K562 (cell line): ENCODE data around the gene PCSK5. TPM values are rescaled to one million over a fixed set of nuclear protein-coding genes. Genes with fewer than 3 reads are reported as not detected.

Source experiments
- ATAC-seq: fragments of 200-7000 bp; cut with Tn5 transposase; 3 replicates; pipeline ENCODE4 v1.9.1; 2020; ENCODE audit warnings: moderate library complexity
- BruUV-seq: library from RNA; stranded (reverse); fragments of 400-500 nt; replicated peaks from 2 replicates; lab custom pipeline; 2021; lab: Mats Ljungman, UMichigan
- CTCF ChIA-PET: fragments of 300-600 bp; formaldehyde crosslinking; extraction: SDS; loops from one replicate; lab custom pipeline; 2021; ENCODE audit warnings: low intra/inter-chr PET ratio; lab: Yijun Ruan, JAX
- POLR2A ChIA-PET: fragments of 300-600, 350-650 bp; sonication (Branson Sonifier 250); formaldehyde crosslinking; extraction: SDS; loops from one replicate; lab custom pipeline; 2021; ENCODE audit warnings: antibody characterized with exemption, inconsistent platforms; lab: Yijun Ruan, JAX
- DNase-seq, 4 experiments: peaks; one replicate each; pipeline versions ENCODE4 v3.0.0 to v3.0.0-alpha.2; 2011 to 2018; ENCODE audit warnings: low spot score in 3 of 4, mixed read lengths in 3 of 4; ENCODE audit errors: extremely low read depth in 1 of 4
- FAIRE-seq: peaks from 2 replicates; lab custom pipeline; 2011; peaks lifted over from hg19 to GRCh38; lab: Jason Lieb, UNC
- H2AFZ ChIP-seq: 2 replicates; pipeline ENCODE4 v1.6.0; 2011; ENCODE audit warnings: low read depth, low read length, control low read depth, inconsistent platforms
- H3K27ac ChIP-seq: fragments of 200-600 bp; 3 replicates; pipeline ENCODE4 v1.8.0; 2011; ENCODE audit warnings: low read depth, mild to moderate bottlenecking, control low read depth, inconsistent platforms, low read length, moderate library complexity, mixed read lengths; ENCODE audit errors: extremely low read depth
- H3K27me3 ChIP-seq, 2 experiments: fragments of 300-600 bp in 1 of 2; 2 replicates in 1 of 2; 3 replicates in 1 of 2; pipeline versions ENCODE4 v1.6.0 to v1.8.0; 2011; ENCODE audit warnings: inconsistent platforms in 2 of 2, low read length in 2 of 2, mild to moderate bottlenecking in 1 of 2, mixed read lengths in 1 of 2, moderate library complexity in 1 of 2; ENCODE audit not compliant: control insufficient read depth in 2 of 2, insufficient read depth in 2 of 2
- H3K36me3 ChIP-seq: fragments of 300-600 bp; 3 replicates; pipeline ENCODE4 v1.8.0; 2011; ENCODE audit warnings: mild to moderate bottlenecking, low read length, inconsistent platforms; ENCODE audit not compliant: control insufficient read depth, insufficient read depth
- H3K4me1 ChIP-seq, 2 experiments: fragments of 200-600 bp in 1 of 2; replicated peaks in 1 of 2; 2 replicates in 1 of 2; 3 replicates in 1 of 2; pipeline versions ENCODE4 v1.5.1 to v1.8.0; 2011; ENCODE audit warnings: inconsistent platforms in 2 of 2, low read length in 2 of 2, mild to moderate bottlenecking in 1 of 2, mixed read lengths in 1 of 2, moderate library complexity in 1 of 2; ENCODE audit not compliant: control insufficient read depth in 2 of 2, insufficient read depth in 2 of 2
- H3K4me2 ChIP-seq: 2 replicates; pipeline ENCODE4 v1.6.1; 2011; ENCODE audit warnings: low read length, control low read depth, inconsistent platforms, mixed read lengths; ENCODE audit not compliant: insufficient read depth
- H3K4me3 ChIP-seq: fragments of 200-600 bp; sonication (generic), shearing (Covaris generic); 2 replicates; pipeline ENCODE4 v1.5.1; 2016; ENCODE audit warnings: control low read depth, inconsistent platforms
- H3K79me2 ChIP-seq: fragments of 200-600 bp; 3 replicates; pipeline ENCODE4 v1.8.0; 2011; ENCODE audit warnings: low read length, inconsistent platforms; ENCODE audit not compliant: control insufficient read depth, insufficient read depth
- H3K9ac ChIP-seq, 2 experiments: 2 replicates each; pipeline versions ENCODE4 v1.6.0 to v1.6.1; 2011; ENCODE audit warnings: low read depth in 2 of 2, low read length in 2 of 2, control low read depth in 1 of 2, inconsistent platforms in 1 of 2, mild to moderate bottlenecking in 1 of 2, mixed read lengths in 1 of 2; ENCODE audit not compliant: insufficient read depth in 1 of 2
- H3K9me1 ChIP-seq: one replicate; pipeline ENCODE4 v1.6.0; 2011; ENCODE audit warnings: inconsistent platforms, mild to moderate bottlenecking, low read length, moderate library complexity; ENCODE audit not compliant: control insufficient read depth, insufficient read depth
- H3K9me3 ChIP-seq: replicated peaks from 2 replicates; pipeline ENCODE4 v1.5.1; 2011; ENCODE audit warnings: low read depth, low read length, inconsistent platforms; ENCODE audit not compliant: control insufficient read depth, insufficient read depth
- H4K20me1 ChIP-seq: replicated peaks from 2 replicates; pipeline ENCODE4 v1.6.1; 2011; ENCODE audit warnings: low read length, inconsistent platforms, mixed read lengths; ENCODE audit not compliant: control insufficient read depth, insufficient read depth
- GABPB2 ChIP-seq: fragments of 250-450 bp; sonication (Bioruptor Pico); conservative IDR thresholded peaks from 2 replicates; pipeline ENCODE4 v1.5.1; 2021; ENCODE audit warnings: mild to moderate bottlenecking
- MTA3 ChIP-seq: fragments of 450-650 bp; formaldehyde crosslinking; IDR thresholded peaks from 2 replicates; pipeline ENCODE4 v1.6.1; 2017; ENCODE audit warnings: mild to moderate bottlenecking, borderline replicate concordance
- MYBL2 ChIP-seq, 2 experiments: fragments of 450-650 bp in 1 of 2; sonication (generic) in 1 of 2; formaldehyde crosslinking in 1 of 2; IDR thresholded peaks; 2 replicates each; pipeline versions ENCODE4 v1.6.1 to v1.8.1; 2017 to 2022; ENCODE audit warnings: borderline replicate concordance in 1 of 2, inconsistent platforms in 1 of 2, low read depth in 1 of 2, mild to moderate bottlenecking in 1 of 2, missing genetic modification reagents in 1 of 2, moderate library complexity in 1 of 2
- MYNN ChIP-seq, 2 experiments: sonication (generic); formaldehyde crosslinking in 1 of 2; IDR thresholded peaks; 2 replicates each; pipeline versions ENCODE4 v1.5.0 to v1.6.1; 2016 to 2020; ENCODE audit warnings: antibody characterized with exemption in 1 of 2, missing genetic modification reagents in 1 of 2
- NEUROD1 ChIP-seq: fragments of 150-350 bp; IDR thresholded peaks from 2 replicates; pipeline ENCODE4 v1.6.1; 2014; ENCODE audit warnings: borderline replicate concordance, low read length, low read depth; ENCODE audit not compliant: partially characterized antibody
- NFRKB ChIP-seq: fragments of 450-650 bp; IDR thresholded peaks from 2 replicates; pipeline ENCODE4 v1.6.1; 2016; ENCODE audit warnings: low read depth
- PPARD ChIP-seq: fragments of 250-450 bp; sonication (Bioruptor Pico); IDR thresholded peaks from 2 replicates; pipeline ENCODE4 v1.8.0; 2022; ENCODE audit warnings: inconsistent platforms, mild to moderate bottlenecking, moderate library complexity
- RBM14 ChIP-seq: fragments of 200-400 bp; formaldehyde crosslinking; IDR thresholded peaks from 2 replicates; pipeline ENCODE4 v1.6.1; 2018; ENCODE audit warnings: low read depth, mild to moderate bottlenecking, low read length, moderate library complexity, borderline replicate concordance; ENCODE audit not compliant: insufficient read depth
- SMC3 ChIP-seq: conservative IDR thresholded peaks from 2 replicates; pipeline ENCODE4 v1.6.1; 2011; ENCODE audit warnings: low read depth, low read length, improper control_type of control experiment; ENCODE audit not compliant: insufficient read depth
- ZNF253 ChIP-seq: fragments of 250-450 bp; sonication (Bioruptor Pico); conservative IDR thresholded peaks from 2 replicates; pipeline ENCODE4 v1.6.1; 2021; ENCODE audit warnings: mild to moderate bottlenecking
- ZNF282 ChIP-seq: sonication (generic); formaldehyde crosslinking; IDR thresholded peaks from 2 replicates; pipeline ENCODE4 v1.8.1; 2023; ENCODE audit warnings: missing genetic modification reagents
- ZNF445 ChIP-seq: fragments of 250-450 bp; sonication (Bioruptor Pico); IDR thresholded peaks from 2 replicates; pipeline ENCODE4 v1.4.0; 2020; ENCODE audit warnings: low read depth, mild to moderate bottlenecking, moderate library complexity
- WGBS: fragments of 100-300 bp; shearing (Covaris generic); methylation state at CpG from one replicate; pipeline ENCODE4 v1.1.6; 2016; ENCODE audit warnings: low coverage, mixed read lengths; ENCODE audit not compliant: insufficient coverage; ENCODE audit errors: missing lambda C conversion rate; 5-methylcytosine and 5-hydroxymethylcytosine counted together
- in situ Hi-C: fragments of 300-500 bp; cut with MboI; formaldehyde crosslinking; loops from 4 replicates; pipeline ENCODE4 v1.15.0; 2018; ENCODE audit warnings: inconsistent platforms, mixed read lengths
- intact Hi-C: fragments of 100-400 bp; cut with micrococcal nuclease; formaldehyde crosslinking; loops from 2 replicates; pipeline ENCODE4 v1.14.2; 2022
- polyA plus RNA-seq, 8 experiments: library from polyadenylated mRNA; depleted of rRNA in 4 of 8; stranded (reverse) in 5 of 8; unstranded in 3 of 8; fragments of >200 nt; fragmentation: Nextera tagmentation in 2 of 8; fragmentation: Illumina TruSeq in 1 of 8; extraction: Ambion mirVana in 2 of 8; extraction: Trizol in 1 of 8; gene quantifications; 2 replicates each; pipeline versions ENCODE4 v1.2.1 to v1.2.3, GENCODE V29; 2011 to 2014; ENCODE audit warnings: inconsistent platforms in 1 of 8, missing spikeins in 1 of 8
- total RNA-seq, 7 experiments: library from RNA; depleted of rRNA in 6 of 7; stranded (reverse); fragments of >200 nt in 6 of 7; fragmentation: Illumina TruSeq in 2 of 7; extraction: Trizol in 2 of 7; gene quantifications; 2 replicates each; pipeline versions ENCODE4 v1.2.1 to v1.2.3, GENCODE V29; 2011 to 2021; ENCODE audit warnings: low replicate concordance in 1 of 7
- TF ChIP-seq, protein P1 (sequence below), 3 experiments: IDR thresholded peaks in 2 of 3; conservative IDR thresholded peaks in 1 of 3; 2 replicates each; pipeline ENCODE4 v1.5.1; 2011 to 2012; ENCODE audit warnings: low read length in 3 of 3, mild to moderate bottlenecking in 3 of 3, control low read depth in 2 of 3, improper control_type of control experiment in 1 of 3, inconsistent platforms in 1 of 3, low read depth in 1 of 3, mixed read lengths in 1 of 3, moderate library complexity in 1 of 3; ENCODE audit not compliant: insufficient read depth in 2 of 3
- TF ChIP-seq, protein P2 (sequence below): sonication (generic); formaldehyde crosslinking; IDR thresholded peaks from 2 replicates; pipeline ENCODE4 v1.9.0; 2022; ENCODE audit warnings: mild to moderate bottlenecking, missing genetic modification reagents

PCSK5 gene
- total and polyA plus RNA-seq, 9 of the 15 experiments (the other 6 are each of a cell fraction or from before 2014, with no cell fraction given): not detected

DNA sequence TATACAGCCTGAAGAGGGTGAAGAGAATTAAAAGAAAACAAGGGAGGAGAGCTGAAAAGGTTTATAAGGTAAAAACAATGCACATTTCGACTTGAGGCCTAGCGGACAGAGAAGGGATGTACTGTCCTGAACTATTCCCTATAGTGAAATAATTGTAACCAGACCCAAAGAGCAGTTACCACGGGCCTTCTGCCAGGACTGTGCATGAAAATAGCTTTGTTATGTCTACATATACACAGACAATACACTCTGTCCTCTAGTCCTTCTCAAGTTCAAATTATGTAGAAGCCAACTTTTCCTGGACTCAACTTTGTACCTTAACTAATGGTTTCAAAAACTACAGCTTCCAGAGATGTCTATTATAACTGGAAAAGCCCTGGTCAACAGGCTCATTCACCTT is 223.7 kb downstream of the PCSK5 start:
- CTCF ChIA-PET: no interaction called here
- Histone ChIP-seq H2AFZ (no peak overlapping the region), H3K4me2 (no peak overlapping the region), H3K4me1 (no peaks in the 10 kb centered on the region), H3K9ac (no peak overlapping the region), H3K36me3 (no peaks in the 10 kb centered on the region), H3K27ac (no peak overlapping the region), H4K20me1 (no peaks in the 10 kb centered on the region), H3K79me2 (no peaks in the 10 kb centered on the region), H3K9me1 (no peaks in the 10 kb centered on the region), H3K27me3 (no peaks in the 10 kb centered on the region; a peak in 1 of 5 replicates), H3K9me3 (no peaks in the 10 kb centered on the region), H3K4me3 (no peak overlapping the region)
- POLR2A ChIA-PET: no interaction called here
- ATAC-seq (no peak), DNase-seq (no peak), FAIRE-seq (no peak)
- BruUV-seq: no TSS peak
- 0% methylated on average over 3 of the region's 3 CpGs for WGBS
- TF ChIP-seq NFRKB: no peak
- intact Hi-C loops (no loop called here), in situ Hi-C loops (no loop called here)

DNA sequence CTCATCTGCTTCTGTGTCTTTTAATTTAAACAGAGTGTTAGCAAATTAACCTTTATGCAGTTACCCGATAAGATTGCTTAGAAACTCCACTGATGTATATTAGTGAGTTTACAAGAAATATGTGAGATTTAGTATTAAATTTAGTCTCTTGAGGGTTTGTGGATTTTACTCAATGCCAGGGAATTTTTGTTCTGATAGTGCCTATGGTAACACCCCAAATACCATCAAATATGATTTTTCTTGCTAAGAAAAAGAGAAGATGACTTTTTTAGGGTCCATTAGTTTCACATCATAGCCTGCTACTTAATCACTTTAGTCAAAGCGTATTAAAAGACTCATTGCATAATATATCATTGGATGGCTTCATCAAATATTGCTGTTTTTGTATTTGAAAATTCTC is 224.9 kb downstream of the PCSK5 start:
- Histone ChIP-seq H3K9ac (no peak overlapping the region), H4K20me1 (no peaks in the 10 kb centered on the region), H2AFZ (no peak overlapping the region), H3K27ac (no peak overlapping the region), H3K79me2 (no peaks in the 10 kb centered on the region), H3K9me1 (no peaks in the 10 kb centered on the region), H3K4me2 (no peak overlapping the region), H3K36me3 (no peaks in the 10 kb centered on the region), H3K27me3 (no peaks in the 10 kb centered on the region), H3K9me3 (no peaks in the 10 kb centered on the region), H3K4me3 (no peak overlapping the region), H3K4me1 (no peaks in the 10 kb centered on the region)
- no TSS peak for BruUV-seq
- WGBS: 5% methylated on average over 2 of the region's 2 CpGs
- CTCF ChIA-PET: no interaction called here
- in situ Hi-C loops: no loop called here
- POLR2A ChIA-PET: no interaction called here
- no peak for DNase-seq
- FAIRE-seq: no peak
- intact Hi-C loops: no loop called here
- no peak for ATAC-seq
- no peak for TF ChIP-seq MYNN (IDR thresholded peaks at IDR 0.05)
- no peak for TF ChIP-seq MYNN (CRISPR knock-in tag; IDR thresholded peaks at IDR 0.05)
- TF ChIP-seq GABPB2 (CRISPR knock-in tag): no peak
- no peak for TF ChIP-seq ZNF445 (CRISPR knock-in tag)
- TF ChIP-seq MYBL2 (IDR thresholded peaks at IDR 0.05; ENCODE audit: low read depth): no peak
- TF ChIP-seq MYBL2 (CRISPR knock-in tag; IDR thresholded peaks at IDR 0.05; ENCODE audit: borderline replicate concordance): no peak
- no peak for TF ChIP-seq SMC3
- TF ChIP-seq RBM14: no peak
- no peak for TF ChIP-seq ZNF253 (CRISPR knock-in tag)
- TF ChIP-seq NEUROD1: no peak
- TF ChIP-seq ZNF282: no peak
- TF ChIP-seq, protein P1, sequence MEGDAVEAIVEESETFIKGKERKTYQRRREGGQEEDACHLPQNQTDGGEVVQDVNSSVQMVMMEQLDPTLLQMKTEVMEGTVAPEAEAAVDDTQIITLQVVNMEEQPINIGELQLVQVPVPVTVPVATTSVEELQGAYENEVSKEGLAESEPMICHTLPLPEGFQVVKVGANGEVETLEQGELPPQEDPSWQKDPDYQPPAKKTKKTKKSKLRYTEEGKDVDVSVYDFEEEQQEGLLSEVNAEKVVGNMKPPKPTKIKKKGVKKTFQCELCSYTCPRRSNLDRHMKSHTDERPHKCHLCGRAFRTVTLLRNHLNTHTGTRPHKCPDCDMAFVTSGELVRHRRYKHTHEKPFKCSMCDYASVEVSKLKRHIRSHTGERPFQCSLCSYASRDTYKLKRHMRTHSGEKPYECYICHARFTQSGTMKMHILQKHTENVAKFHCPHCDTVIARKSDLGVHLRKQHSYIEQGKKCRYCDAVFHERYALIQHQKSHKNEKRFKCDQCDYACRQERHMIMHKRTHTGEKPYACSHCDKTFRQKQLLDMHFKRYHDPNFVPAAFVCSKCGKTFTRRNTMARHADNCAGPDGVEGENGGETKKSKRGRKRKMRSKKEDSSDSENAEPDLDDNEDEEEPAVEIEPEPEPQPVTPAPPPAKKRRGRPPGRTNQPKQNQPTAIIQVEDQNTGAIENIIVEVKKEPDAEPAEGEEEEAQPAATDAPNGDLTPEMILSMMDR (IDR thresholded peaks at IDR 0.05 in 2 of 3, conservative IDR thresholded peaks at IDR 0.05 in 1 of 3; ENCODE audit: insufficient read depth in 2 of 3, low read depth in 1 of 3, low read length in 3 of 3): no peak
- no peak for TF ChIP-seq PPARD (CRISPR knock-in tag)
- TF ChIP-seq, protein P2, sequence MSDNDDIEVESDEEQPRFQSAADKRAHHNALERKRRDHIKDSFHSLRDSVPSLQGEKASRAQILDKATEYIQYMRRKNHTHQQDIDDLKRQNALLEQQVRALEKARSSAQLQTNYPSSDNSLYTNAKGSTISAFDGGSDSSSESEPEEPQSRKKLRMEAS (CRISPR knock-in tag): no peak
- no peak for TF ChIP-seq MTA3
